GM19099 (cell line): ENCODE data around the gene FIGN.

Experiments used
- POLR2A ChIP-seq: IDR thresholded peaks from 3 replicates; pipeline ENCODE4 v1.6.1; 2011; ENCODE audit warnings: low read depth; ENCODE audit not compliant: insufficient read length; ENCODE audit errors: extremely low read depth

The FIGN gene

GRCh38 chr2:163755366-163755765 is 19.6 kb upstream of the FIGN start:
- no peak for TF ChIP-seq POLR2A

GRCh38 chr2:163753726-163754125 is 17.9 kb upstream of the FIGN start:
- no peak for TF ChIP-seq POLR2A

DNA sequence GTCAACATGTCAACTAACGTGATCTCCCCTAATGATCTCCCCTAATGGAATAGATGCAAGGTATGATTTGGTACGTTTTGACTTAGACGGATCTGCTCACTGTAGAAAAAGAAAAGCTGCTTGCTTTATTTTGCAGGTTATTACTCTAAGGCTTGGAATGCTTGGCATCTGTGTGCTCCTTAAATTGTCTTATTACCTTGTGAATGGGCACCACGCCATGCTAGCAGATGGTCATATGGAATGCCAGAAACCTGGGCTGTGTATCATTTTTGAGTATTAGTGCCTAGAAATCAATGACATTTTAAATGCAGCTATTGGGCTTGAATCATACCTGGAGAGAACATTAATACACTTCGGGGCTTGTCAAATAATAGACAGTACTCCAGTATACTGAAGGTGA is 16.5 kb upstream of the FIGN start:
- no peak for TF ChIP-seq POLR2A

- TF ChIP-seq POLR2A, result no peak
Measured at GRCh38 chr2:163751696-163752095, 15.9 kb upstream of the FIGN start.

DNA sequence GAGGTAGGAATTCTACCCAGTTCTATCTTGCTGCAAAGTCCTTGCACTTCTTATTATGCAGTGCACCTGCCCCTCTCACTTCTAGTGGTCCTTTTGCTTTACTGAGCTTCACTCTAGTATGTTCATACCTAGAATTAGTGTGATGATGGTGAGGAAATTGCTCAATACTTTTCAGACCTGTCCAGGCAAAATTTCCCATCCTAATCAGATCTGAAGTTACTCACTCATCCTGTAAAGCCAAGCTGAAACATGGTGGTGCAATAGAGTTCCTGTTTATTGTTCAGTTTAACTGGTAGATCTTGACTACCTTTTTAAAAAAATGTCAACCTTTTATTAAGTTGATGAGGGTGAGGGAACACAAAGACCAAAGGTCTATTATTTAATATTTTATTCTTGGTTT is 12.6 kb upstream of the FIGN start:
- no peak for TF ChIP-seq POLR2A

GRCh38 chr2:163741435-163741834 is 5.6 kb upstream of the FIGN start:
- TF ChIP-seq POLR2A, result no peak

- no peak for TF ChIP-seq POLR2A
Measured at GRCh38 chr2:163737563-163737962, 1.8 kb upstream of the FIGN start.

- TF ChIP-seq POLR2A, result no peak
Measured at GRCh38 chr2:163737190-163737439, 1.3 kb upstream of the FIGN start.

DNA sequence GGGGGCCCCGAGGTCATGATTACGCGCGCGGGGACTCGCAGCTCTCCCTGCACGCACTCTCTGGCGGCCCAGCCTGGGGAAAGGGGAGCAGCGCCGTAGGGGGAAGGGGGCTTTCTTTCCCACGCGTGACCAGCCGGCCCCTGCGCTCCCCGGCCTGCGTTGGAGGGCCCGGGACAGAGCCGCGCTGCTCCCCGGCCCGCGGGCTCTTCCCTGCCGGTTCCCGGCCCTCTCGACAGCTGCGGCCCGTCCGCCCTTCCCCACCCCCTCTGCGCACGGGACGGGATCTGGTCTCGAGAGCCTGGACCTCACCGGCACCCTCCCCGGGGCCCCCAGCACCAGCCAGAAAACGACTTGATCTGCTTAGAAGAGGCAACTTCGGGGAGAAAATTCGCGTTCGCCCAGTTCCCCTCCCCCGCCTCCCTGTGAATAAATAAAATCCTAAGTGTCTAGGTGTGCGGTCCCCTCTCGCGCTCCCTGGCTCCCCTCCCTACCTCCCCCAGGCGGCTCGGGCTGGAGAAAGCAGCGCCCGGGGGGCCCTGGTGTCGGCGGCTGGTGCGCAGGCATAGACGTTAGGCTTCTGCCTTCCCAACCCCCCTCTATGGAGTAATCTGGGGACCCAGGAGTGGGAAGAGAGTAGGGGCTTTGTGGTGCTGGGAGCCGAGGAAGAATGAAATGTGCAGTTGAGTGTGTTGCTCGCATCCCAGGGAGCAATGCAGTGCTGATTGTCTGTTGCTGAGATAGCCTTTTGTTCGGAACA is 803 bp upstream of the FIGN start:
- TF ChIP-seq POLR2A, result no peak

DNA sequence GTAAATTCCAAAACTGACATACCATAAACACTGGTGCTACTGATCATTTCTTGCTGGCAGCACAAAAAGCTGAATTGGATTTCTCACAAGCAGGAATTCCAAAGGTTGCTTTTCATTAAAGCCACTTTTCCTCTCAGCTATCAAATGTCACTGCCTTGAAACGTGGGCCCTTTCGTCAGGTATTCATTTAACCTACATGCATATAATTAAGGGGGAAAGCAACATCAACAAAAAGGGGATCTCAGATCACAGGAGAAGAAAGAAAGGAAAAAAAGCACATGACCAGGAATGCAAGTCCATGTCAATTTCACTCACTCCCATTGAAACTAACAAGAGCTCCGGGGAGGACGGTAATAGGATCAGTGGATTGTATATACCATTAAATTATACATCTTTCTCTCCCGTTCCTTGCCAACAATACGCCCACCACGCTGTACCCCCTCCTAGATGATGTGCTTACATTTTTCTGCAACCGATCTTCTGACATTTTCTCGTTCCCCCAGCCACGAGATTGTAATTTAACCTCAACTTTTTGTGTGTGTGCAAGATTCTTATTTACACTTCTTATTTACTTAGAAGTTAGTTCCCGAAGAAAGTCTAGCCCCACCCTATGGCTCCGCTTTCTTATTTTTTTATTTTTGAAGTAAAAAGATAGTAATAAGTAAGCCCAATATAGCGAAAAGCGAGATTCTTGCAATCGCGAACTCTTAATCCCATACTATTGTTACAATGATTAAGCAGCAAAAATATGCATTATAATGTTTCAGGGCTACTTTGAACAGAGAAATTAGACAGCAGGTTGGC is 725 bp downstream of the FIGN start:
- TF ChIP-seq POLR2A, result no peak

GRCh38 chr2:163734401-163734800 is 1.4 kb downstream of the FIGN start:
- no peak for TF ChIP-seq POLR2A

GRCh38 chr2:163733956-163734355 is 1.9 kb downstream of the FIGN start:
- TF ChIP-seq POLR2A, result no peak

GRCh38 chr2:163733301-163733938 is 2.4 kb downstream of the FIGN start:
- no peak for TF ChIP-seq POLR2A

GRCh38 chr2:163732727-163733126 is 3.1 kb downstream of the FIGN start:
- TF ChIP-seq POLR2A, result no peak

DNA sequence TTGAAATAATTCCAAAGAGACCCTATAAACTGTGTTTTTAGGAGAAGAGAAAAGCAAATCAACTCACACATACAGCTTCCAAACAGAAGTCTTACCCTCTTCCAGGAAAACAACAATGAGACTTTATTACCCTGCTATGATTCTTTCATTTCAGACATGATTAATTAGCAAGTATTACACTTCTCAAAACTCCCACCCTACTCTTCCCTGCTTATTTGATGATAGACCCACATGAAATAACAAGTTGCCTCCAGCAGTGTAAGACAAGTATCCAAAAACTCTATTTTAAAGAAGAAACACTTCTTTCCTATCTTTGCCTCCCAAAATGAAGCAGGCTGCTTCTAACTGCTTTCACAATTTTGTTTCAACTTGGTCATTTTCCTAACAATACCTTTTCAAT is 4.1 kb downstream of the FIGN start:
- no peak for TF ChIP-seq POLR2A

DNA sequence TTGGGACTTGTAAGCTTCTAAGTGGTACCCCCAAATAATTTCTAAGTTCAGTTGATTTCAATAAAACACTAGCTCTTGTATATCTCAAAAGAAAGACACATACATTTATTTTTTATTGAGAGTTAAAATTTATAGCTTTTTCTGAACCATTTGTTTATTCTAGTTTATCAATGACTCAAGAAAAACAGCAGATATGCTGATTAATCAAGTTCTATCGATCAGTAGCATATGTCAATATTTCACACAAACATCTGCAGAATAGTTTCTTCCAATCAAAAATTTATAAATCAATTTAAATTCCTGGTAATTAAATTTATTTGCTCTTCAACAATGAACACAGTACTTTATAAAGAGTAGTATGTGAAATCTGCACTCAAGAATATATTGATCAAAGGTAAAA is 5.3 kb downstream of the FIGN start:
- TF ChIP-seq POLR2A, result no peak
